ENCODE results near the gene CCT8. TPM values are rescaled to one million over a fixed set of nuclear protein-coding genes. Genes with fewer than 3 reads are reported as not detected.
A peak's percentile ranks its signal among the peaks of the same experiment; 100 is the strongest.

The CCT8 gene
- total and polyA plus RNA-seq, 9 of the 15 experiments (the other 6 are each of a cell fraction or from before 2014, with no cell fraction given), result 451 to 1,153 (median 677) TPM

GRCh38 chr21:29024474-29025327 lies 48.7 kb downstream of the CCT8 start, which contains the start of gene USP16 (continued):
- TF ChIP-seq ZBTB7A (IDR thresholded peaks at IDR 0.05; ENCODE audit: borderline replicate concordance, control insufficient read depth, low read depth, low read length) (peak; percentile 82; the same call in 1 of the 2 replicates), ZNF830 (CRISPR knock-in tag; IDR thresholded peaks at IDR 0.05) (no peak), MEF2A (IDR thresholded peaks at IDR 0.05; ENCODE audit: control insufficient read depth, low read depth, low read length) (no peak), ZBTB34 (CRISPR knock-in tag; IDR thresholded peaks at IDR 0.05) (no peak), HSF4 (CRISPR knock-in tag; IDR thresholded peaks at IDR 0.05; ENCODE audit: borderline replicate concordance) (no peak), ZMIZ1 (IDR thresholded peaks at IDR 0.05; ENCODE audit: low read depth in 2 of 2, low read length in 2 of 2) (no peak), HDAC6 (IDR thresholded peaks at IDR 0.05; ENCODE audit: low read depth, low read length) (no peak), ZNF253 (CRISPR knock-in tag; conservative IDR thresholded peaks at IDR 0.05) (no peak), MGA (IDR thresholded peaks at IDR 0.05) (no peak), SETDB1 (IDR thresholded peaks at IDR 0.05; ENCODE audit: low read length) (no peak)

All from K562 (cell line).